HK-2 (cell line): Measurements from ENCODE around the gene KLF18.
"Not testable (repeated sequence)": the region's sequence is repeated elsewhere in the genome, so short reads cannot be mapped to it uniquely, and the experiment has no call there.

Experiments
- DNase-seq: peaks from one replicate; pipeline ENCODE4 v3.0.0-alpha.2; 2018; ENCODE audit not compliant: unreplicated experiment

Gene KLF18

GRCh38 chr1:44120398-44120949 lies 21.0 kb downstream of the KLF18 start:
- no peak for DNase-seq

GRCh38 chr1:44119525-44119924 lies 21.9 kb downstream of the KLF18 start:
- DNase-seq, result no peak

GRCh38 chr1:44118682-44119081 lies 22.7 kb downstream of the KLF18 start, which contains the start of gene KLF17:
KLF17 (plus strand) TSS chr1:44118821; CDS start chr1:44118908, 87 bp downstream.
- no peak for DNase-seq

- DNase-seq, result not testable (repeated sequence)
These were observed 24.2 kb downstream of the KLF18 start for GRCh38 chr1:44117272-44117671.

GRCh38 chr1:44114098-44114497 lies 27.3 kb downstream of the KLF18 start:
- DNase-seq, result no peak

- no peak for DNase-seq
These were observed 28.3 kb downstream of the KLF18 start for GRCh38 chr1:44113095-44113609.

- DNase-seq, result no peak
These were observed 28.9 kb downstream of the KLF18 start for GRCh38 chr1:44112486-44112885.

- no peak for DNase-seq
These were observed 29.6 kb downstream of the KLF18 start for GRCh38 chr1:44111861-44112260.

- no peak for DNase-seq
These were observed 30.5 kb downstream of the KLF18 start for GRCh38 chr1:44110916-44111315.

GRCh38 chr1:44108971-44109370 lies 32.5 kb downstream of the KLF18 start:
- DNase-seq, result no peak

- no peak for DNase-seq
These were observed 33.2 kb downstream of the KLF18 start for GRCh38 chr1:44108241-44108640.

GRCh38 chr1:44105810-44106209 lies 35.6 kb downstream of the KLF18 start:
- no peak for DNase-seq

GRCh38 chr1:44103270-44104131 lies 37.9 kb downstream of the KLF18 start:
- DNase-seq, result no peak

- no peak for DNase-seq
These were observed 40.1 kb downstream of the KLF18 start for GRCh38 chr1:44101328-44101727.

- no peak for DNase-seq
These were observed 41.1 kb downstream of the KLF18 start for GRCh38 chr1:44100183-44100868.

GRCh38 chr1:44094047-44094446 lies 47.4 kb downstream of the KLF18 start:
- DNase-seq, result no peak

- DNase-seq, result no peak
These were observed 50.8 kb downstream of the KLF18 start for GRCh38 chr1:44090429-44091252.

GRCh38 chr1:44089371-44090048 lies 51.9 kb downstream of the KLF18 start:
- no peak for DNase-seq
